ENCODE measurements around the gene CEPT1. TPM values are rescaled to one million over a fixed set of nuclear protein-coding genes. Genes with fewer than 3 reads are reported as not detected.

The CEPT1 gene
- total RNA-seq, 1 donor from 2014 or later: 58.3 TPM

DNA sequence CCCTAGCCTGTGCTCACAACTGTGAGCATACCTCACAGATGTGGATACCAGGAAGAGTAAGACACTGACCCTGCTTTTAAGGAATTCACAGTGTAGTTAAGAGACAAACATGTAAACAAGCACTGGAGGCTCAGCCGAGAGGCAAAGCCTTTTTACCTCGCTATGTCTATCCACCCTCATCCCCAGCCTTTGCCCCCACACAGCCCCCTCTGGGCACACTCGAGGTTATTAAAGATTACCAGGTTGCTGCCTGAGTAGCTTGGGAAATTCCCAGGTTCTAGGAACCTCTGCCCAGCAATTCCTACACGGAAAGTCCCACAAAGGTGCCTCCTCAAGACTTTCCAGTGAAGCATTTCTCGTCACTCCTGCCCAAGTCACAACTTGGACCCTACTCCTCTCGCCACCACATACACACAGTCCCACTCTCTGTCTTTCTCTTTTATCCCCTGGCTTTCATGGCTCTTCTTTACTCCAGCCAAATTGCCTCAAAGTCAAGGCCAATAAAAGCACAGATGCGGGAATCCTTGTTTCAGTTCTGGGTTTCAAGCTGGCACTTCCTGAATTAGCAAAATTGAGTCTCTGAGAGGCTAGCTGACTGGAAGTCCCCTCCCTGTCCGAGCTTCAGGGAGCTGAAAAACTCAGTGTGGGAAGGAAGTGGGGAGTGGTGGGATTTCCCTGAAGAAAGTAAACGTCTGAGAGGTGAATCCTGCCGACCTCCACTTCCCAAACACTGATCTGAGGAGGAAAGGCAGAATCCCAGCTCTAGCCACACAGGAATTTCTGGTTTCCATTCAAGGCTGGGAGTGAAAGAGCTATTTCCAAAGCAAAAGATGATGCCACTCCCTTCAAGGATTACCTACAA lies 52.9 kb downstream of the CEPT1 start:
- DNase-seq (ENCODE audit: low spot score): peak; percentile 45

DNA sequence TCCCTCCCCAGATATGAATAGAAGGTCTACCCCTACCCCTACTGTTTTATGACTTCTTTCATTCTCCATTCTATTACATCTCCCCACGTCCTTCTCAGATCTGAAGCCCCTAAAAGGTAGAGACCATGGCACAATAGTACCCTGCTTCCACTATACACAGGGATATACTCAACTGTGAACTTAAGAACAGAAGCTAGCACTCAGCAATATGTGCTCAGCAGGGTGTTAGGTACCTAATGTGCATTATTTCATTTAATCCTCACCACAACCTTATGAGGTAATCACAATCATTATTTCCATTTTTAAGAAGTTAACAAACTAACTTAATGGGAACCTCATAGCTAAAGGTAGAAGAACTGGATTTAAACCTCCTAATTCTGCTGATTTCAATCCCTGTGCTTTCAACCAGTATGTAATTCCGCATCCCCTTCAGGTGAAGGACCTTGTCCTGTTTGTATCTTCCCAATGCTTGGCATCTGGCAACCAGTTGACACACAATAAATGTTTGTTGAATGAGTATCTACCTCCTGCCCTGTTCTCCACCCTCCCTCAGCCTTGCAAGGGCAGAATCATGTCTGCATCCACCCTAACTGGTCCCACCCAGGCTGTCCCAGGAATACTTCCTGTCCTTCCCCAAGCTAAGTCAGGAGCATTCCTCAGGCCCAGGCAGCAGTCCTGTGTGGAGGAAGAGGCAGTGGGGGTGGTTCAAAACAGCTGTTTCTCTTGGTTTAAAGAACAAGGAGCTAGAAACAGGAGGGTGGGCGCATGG lies 53.9 kb downstream of the CEPT1 start:
- DNase-seq (ENCODE audit: low spot score): no peak

DNA sequence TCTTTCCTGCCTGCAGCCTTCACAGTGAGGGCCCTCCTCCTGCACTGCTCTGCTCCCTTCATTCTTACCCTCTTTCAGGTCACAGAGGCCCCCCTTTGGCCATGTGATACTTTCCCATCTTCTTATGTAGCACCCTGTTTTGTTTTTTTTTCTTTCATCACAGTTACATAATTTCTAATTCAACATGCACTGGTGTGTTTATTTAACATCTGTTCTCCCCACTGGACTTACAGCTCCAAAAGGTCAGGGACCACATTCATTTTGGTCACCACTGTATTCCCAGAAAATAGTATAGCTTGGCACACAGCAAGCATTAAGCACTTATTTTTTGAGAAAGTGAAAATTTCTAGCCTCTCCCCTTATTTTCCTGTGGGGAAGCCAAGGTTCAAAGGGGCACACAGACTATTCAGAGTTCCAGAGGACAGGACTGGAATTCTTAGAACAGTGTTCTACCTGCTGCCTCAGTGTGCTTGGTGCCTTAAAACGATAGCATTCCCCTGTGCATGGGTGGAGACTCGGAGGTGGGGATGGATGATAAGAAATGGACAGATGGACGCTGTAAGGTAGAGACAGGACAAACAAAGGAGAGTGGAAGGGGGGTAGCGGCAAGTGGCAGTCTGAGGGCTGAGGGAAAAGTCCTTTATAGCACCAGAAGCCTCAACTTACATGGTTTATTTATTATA lies 55.1 kb downstream of the CEPT1 start:
- no peak for DNase-seq (ENCODE audit: low spot score)

DNA sequence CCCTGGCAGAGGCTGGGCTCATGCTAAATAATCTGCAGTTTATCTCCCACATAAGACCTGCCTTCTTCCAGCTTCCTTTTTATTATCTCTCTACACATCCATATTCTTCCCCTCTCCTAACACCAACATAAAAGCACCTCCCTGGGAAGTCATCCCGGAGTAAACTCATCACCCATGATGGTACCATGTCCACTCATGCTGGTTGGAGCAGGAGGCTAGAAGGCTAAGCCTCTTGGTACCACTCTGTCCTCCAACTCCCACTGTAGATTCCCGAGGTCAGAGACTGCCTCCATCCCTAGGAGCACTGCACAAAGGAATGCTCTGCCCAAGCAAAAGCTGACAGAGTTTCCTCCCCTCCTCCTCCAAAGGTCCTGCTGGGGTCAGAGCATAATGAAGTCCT lies 56.2 kb downstream of the CEPT1 start:
- DNase-seq (ENCODE audit: low spot score): no peak

DNA sequence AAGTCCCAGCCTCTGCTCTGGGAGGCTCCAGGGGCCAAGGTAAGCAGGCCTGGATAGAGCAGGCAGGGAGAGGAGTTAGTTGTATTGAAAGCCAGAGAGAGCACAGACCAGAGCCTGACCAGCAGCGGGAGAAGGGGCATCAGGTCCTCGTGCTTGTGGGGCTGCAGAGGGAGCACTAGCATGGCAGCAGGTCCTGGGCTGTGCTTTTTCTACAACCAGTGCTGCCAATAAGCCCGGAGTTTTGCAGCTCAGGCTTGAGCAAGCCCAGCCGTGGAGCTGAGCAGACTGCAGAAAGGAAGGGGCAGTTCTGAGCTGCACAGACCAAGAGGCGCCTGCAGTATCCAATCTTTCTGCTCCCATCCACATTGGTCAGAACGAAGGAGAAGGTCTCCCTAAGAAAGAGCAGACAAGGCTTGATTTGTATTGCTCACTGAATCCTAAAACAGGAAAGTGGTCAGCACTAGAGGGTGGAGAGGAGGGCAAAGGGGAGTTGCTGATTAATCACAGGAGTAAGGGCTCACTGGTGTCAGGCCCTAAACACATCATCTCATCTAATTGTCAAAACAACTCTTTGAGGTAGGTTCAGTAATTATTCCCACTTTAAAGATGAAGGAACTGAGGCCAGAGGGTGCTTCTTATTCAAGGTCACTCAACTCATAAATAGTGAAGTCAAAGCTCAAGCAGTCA lies 57.7 kb downstream of the CEPT1 start:
- no peak for DNase-seq (ENCODE audit: low spot score)

DNA sequence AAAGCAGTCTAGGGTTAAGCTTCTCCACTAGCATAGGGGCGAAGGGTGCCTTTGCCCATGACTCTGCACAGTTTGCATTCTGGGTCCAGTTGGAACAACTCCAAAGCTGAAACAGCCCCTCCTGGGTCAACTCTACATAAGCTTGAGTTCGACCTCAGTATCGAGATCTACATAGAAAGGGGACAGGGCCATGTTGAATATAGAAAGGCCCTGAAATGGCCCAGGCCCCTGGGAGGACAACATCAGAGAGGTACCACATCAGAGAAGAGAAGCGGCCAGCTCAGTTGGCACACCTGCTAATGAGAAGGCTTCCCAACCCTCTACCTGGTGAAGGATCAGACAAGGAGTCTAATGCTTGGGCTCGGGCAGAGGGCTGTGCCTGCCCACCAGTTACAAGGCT lies 58.8 kb downstream of the CEPT1 start:
- DNase-seq (ENCODE audit: low spot score): no peak

DNA sequence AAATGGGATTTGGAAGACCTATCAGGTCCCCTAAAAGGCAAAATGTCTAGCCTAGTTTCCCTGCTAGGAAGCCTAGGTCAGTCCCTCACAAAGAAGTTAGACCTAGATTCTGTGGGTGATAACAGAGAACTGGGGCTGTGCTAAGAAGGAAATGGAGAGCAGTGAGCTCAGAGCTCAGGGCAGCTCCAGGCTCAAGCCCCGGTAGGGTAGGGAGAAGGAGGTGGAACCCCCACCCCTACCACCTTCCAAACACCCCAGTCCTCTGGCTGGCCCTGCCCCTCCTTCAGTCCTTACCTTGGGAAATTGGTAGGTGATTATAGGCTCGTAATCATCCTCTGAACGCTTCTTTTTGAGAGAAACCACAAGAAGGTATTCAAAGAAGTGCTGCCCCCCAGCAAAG lies 59.3 kb downstream of the CEPT1 start:
- DNase-seq (ENCODE audit: low spot score): no peak

DNA sequence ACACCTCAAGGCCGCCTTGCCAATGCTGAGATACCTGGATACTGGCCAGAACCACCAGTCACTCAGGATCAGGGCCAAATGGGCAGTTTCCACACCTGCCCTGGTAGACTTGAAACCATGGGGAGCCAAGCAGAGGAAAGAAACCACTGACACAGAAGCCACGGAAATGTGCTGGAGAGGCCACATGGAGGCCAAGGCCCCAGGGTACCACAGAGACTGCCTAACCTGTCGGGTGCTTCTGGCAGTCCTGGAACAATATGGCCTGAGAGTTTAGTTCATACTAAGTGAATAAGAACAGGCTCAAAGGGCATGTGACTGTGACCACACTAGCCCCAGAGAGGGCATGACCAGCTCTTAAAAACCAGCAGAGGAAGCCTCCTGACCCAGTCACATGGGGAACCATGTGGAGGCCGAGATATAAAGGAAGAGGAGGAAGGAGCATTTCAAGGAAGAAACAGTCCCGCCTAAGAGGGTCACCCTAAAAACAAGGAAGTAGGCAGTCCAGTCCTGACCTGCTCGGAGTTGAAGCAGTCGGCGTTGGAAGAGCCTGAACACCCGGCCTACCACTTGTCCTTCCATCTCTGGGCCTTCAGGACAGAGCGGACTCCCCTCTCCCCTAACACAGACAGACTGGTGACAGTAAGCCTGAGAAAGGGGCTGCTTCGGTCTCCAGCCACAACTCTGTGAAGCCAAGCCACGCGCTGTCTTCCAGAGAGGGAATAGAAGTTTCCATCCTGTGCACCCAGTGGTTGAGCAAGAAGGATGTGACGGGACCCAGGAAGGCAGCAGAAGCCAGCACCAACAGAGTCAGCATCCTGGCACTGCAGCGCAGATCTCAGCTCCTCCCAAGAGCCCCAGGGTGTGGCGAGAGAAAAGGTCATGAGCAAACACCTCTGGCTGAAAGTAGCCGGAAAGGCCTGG lies 60.1 kb downstream of the CEPT1 start, which contains the start of gene DENND2D:
Gene DENND2D, minus strand, starts transcription at position 766 of the 921 bp plus-strand sequence. Its CDS starts 187 bp downstream, at position 579.
- peak; percentile 40 for DNase-seq (ENCODE audit: low spot score)

DNA sequence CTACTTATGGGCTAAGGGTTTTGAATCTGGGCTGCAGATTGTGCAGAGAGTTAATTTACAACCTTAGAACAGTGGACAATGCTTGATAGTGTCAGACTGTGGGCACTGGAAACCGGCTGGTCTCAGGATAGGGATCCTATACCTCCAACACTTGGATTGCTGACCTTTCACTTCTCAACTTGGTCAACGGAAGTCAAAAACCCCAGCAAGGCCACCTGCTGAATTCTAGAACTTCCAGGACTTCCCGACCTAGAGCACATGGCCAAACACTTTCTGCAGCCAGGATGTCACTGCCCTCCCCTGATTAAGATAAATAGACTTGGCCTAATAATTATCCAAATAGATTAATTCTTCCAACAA lies 60.8 kb downstream of the CEPT1 start:
- DNase-seq (ENCODE audit: low spot score): no peak

DNA sequence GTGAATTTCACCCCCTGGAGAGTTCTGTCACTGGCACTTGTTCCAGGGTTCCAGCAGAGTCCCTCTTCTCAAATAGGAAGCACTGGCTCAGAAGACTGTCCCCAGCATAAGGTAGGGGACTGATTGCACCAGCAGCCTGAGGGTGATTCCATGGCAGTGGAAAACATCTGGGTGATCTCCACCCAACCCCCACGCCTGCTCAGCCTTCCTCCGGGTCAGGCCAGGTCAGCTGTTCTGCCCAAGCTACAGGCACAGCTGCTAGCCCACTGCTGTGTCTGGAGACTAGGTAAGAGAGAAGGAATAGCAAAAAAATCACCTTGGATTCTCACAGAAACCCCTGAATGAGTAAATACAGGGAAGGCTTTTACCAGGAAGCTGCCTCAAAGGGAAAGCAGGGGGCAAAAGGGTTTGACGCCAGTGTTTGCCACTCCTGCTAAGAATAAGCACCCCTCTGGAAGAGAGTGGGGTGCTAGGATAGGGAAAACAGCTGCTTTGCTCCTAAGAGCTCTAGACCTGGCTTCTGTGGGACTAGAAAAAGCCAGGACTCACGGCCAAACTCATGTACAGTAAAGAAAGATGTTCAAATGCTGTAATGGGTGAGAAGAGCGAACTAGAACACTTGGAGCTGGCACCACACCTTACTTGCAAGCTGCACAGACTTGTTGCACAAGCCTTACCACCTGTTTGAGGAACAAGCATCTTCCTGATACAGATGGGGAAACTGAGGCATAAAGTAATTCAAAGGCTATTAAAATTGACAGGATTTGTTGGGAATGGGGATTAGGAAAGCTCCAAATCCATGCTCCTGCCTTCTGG lies 61.5 kb downstream of the CEPT1 start:
- DNase-seq (ENCODE audit: low spot score): no peak

DNA sequence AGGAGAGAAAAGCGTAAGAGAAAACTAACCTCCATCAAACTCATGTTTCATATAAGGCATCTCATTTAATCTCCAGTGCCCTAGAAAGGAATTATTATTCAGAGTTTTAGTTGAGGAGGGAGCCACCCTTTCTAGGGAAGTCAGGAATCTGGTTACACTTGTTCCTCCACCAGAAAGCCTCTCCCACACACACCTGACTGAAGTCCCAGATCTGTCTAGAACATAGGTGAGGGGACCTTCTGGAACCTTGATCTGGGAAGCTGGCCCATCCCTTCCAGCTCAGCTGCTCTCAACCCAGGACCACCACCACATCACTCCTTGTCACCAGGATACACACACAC lies 62.3 kb downstream of the CEPT1 start:
- peak; percentile 38 for DNase-seq (ENCODE audit: low spot score)

DNA sequence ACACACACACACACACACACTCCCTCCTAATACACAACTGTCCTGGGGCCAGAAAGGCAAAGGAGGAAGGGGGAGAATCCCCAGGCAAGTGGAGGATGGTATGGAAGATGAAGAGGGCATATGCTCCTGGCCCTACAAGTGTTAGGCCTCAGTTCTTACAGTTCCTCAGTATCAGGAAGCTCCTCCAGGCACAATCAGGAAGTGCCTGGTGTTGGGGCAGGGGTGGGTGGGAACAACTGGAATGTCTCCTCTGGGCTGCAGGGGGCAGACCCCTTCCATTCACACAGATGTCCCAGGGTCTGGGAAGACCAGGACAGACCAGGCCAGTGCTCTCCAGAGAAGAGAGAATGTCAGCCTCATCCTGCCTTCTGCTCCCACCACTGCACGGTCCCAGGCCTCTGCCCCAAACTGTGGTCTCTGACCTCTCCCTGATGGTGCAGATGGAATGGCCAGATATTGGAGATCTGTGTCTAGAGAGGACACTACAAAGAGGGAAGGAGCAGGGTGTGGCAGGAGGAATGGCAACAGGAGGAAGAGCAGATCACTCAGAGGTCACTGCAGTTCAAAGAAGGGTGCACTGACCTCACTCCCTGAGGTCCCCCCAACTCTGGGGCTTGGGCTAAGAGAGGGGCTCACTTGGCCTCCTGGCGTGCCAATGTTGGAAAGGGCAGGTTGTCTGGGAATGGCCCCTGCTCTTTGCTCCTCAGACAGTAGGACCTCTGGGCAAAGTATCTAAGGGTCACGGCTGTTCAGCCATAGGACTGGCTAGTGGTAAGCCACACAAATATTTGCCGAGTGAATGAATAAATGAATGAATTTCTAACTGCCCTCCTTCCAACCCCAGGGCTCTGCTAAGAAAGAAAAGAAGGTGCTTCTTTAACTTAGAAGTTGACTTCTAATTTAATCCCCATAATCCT lies 62.9 kb downstream of the CEPT1 start:
- DNase-seq (ENCODE audit: low spot score): no peak

DNA sequence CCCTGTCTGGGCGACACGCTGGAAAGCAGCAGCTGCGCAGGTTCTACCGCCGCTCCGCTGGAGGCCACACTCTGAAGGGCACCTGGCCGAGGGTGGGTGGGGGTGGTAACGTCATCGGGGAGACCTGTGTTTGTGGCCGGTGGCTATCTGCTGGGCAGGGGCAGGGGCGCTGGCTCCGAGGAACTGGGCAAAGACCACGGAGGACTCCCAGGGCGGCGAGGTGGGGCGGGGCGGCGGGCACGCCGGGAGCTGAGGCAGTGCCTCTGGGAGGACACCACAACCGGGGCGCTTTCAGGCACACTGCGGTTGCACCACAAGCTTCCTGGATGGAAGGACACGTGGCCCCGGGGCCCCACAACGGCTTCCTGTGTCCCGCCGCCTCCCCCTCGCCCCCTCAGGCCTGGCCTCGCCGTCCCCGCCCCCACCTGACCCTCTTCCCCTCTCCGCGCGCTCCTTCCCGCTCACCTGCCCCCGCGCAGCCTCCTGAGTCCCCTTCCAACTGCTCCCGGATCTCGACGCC lies 63.7 kb downstream of the CEPT1 start:
- DNase-seq (ENCODE audit: low spot score): peak; percentile 40

DNA sequence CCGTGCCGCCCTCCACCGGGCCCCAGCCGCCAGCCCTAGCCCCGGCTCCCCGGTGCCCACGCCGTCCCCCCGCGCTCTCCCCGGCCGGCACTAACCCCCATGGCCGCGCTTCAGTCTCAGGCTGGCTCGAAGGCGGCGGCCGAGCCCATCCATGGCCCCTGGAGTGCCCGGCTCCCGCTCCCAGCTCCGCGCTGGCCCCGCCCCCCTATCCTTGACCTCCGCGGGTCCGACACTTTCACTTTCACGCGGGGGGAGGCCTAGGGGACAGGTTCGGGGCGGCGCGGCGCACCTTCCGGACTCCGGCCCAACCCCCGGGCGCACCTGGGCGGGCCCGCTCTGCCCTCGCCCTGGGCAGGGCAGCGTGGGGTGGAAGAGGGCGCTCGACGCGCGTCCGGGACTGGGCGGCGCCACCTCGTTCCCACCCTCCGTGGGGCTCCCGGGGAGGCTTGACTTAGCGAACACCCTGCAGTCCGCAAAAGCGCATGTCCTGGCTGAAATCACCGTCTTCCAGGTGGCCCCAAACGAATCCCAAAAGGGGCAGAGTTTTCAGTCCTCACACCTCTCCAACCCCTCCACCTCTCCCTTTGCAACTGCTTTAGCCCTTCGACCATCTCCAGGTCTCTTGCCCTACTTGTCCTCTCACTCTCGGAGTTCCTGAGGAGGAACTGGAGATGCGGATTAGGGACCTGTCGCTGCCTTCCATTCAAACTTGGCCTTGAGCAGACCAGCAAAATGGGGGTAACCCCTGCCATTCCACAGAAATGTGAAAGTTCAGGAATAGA lies 64.4 kb downstream of the CEPT1 start:
- DNase-seq (ENCODE audit: low spot score): no peak

DNA sequence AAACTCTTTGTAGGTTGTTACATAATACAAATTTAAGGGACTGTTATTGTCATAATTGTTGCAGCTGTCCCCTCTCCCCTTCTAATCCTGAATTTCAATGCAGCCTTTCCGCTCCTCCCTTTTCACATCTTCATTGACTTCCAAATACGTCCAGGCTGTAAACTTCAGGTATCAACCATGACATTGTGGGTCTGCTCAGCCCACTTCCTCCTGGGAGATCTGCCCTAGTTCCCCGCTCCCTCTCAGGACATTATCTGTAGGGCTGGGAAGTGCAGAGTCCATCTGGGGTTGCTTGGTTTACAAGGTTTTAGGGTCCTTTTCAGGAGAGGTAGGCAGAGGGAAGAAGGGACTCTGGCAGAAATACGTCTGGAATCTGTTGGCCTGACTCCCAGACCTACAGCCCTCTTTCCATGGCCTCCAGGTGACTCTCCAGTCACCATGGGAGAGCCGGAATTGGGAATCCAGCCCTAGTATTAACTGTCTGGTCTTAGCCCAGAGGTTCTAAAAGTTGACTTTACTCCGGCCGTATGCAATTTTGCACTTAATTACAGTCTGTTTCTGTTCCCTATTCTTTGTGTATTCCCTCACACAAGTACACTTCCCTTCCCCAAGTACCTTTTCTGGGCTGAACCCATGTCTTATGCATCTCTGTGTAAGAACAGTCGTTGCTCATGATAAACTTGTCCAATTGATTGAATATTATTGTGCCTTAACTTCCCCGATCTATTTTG lies 65.1 kb downstream of the CEPT1 start:
- DNase-seq (ENCODE audit: low spot score): no peak

DNA sequence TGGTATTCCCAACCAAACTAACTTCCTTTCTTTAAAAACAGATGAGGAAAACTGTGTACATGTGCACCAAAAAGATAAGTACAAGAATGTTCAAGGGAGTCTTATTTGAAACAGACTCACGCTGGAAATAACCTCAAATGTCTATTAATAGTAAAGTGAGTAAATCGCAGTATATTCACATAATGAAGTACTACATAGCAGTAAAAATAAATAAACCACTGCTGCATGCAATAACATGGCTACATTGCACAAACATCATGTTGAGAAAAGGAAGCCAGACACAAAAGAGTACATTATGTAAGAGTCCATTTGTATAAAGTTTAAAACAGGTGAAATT lies 65.7 kb downstream of the CEPT1 start:
- no peak for DNase-seq (ENCODE audit: low spot score)

DNA sequence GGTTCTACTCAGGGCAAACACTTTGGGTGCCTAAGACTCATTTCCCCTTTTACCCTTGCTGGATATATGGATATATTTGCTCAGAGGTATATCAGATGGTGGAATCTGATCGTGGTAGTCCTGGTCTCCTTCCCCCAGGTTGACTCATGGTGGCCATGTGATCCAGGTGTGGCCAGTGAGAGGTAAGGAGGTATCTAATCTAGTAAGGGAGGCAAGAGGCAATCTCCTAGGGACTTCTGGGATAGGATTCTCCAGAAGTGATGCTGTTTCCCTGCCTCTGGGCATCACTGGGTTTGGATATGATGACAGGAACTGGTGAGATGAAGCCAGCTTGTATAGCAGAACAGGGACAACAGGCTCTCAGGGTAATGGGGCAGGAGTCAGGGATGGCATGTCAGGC lies 68.9 kb downstream of the CEPT1 start:
- DNase-seq (ENCODE audit: low spot score): no peak

Measured in umbilical cord (tissue), 2 donors.